OCI-LY3 (cell line): Measurements from ENCODE around the gene RAB37.

Experiments
- CTCF ChIP-seq: fragments of 200-600, 300-600 bp; sonication (generic); IDR thresholded peaks from 2 replicates; pipeline ENCODE4 v1.5.1; 2014; ENCODE audit warnings: antibody characterized with exemption, low read length, low read depth
- EZH2phosphoT487 ChIP-seq: fragments of 200-600 bp; shearing (Covaris generic); IDR thresholded peaks from 2 replicates; pipeline ENCODE4 v1.6.1; 2018; ENCODE audit warnings: antibody characterized with exemption, mixed run types, low read depth

- TF ChIP-seq CTCF (no peak), EZH2phosphoT487 (no peak)
These were observed 20.4 kb downstream of the RAB37 start for GRCh38 chr17:74757502-74757901.
